Adrenal gland (tissue), 5 donors: ENCODE measurements around the gene DDX56.

Experiments used
- CTCF ChIP-seq, 6 experiments: fragments of 450-650 bp in 4 of 6; fragments of 200-600 bp in 2 of 6; sonication (generic) in 1 of 6; IDR thresholded peaks; 1 replicate in 5 of 6; 2 replicates in 1 of 6; pipeline versions ENCODE4 v1.5.1 to v1.8.0; 2016 to 2021; ENCODE audit warnings: antibody characterized with exemption in 6 of 6, mild to moderate bottlenecking in 2 of 6, moderate library complexity in 1 of 6
- POLR2A ChIP-seq, 2 donors: fragments of 450-650 bp; IDR thresholded peaks; one replicate each; pipeline ENCODE4 v1.6.1; 2017; ENCODE audit warnings: antibody characterized with exemption in 2 of 2, mild to moderate bottlenecking in 2 of 2, moderate library complexity in 1 of 2
- donor health status: DM: no; HTN: no; CAD: no.

- TF ChIP-seq POLR2A (IDR thresholded peaks at IDR 0.05) (no peak), CTCF (IDR thresholded peaks at IDR 0.05) (no peak)
Observed at GRCh38 chr7:44535348-44536064, 38.2 kb downstream of the DDX56 start.
